Skeletal muscle satellite cell (primary cell): ENCODE measurements around the gene ANOS1.

ENCODE experiments used
- H3K27me3 ChIP-seq: 2 replicates; pipeline ENCODE4 v1.7.0; 2013; ENCODE audit warnings: low read length; ENCODE audit not compliant: control insufficient read depth, insufficient read depth
- H3K36me3 ChIP-seq: 2 replicates; pipeline ENCODE4 v1.7.0; 2013; ENCODE audit warnings: mild to moderate bottlenecking, control low read depth, low read length; ENCODE audit not compliant: insufficient read depth
- H3K4me1 ChIP-seq: 2 replicates; pipeline ENCODE4 v1.7.0; 2013; ENCODE audit warnings: low read length; ENCODE audit not compliant: control insufficient read depth, insufficient read depth
- H3K4me2 ChIP-seq: 2 replicates; pipeline ENCODE4 v1.7.0; 2013; ENCODE audit warnings: mild to moderate bottlenecking, low read length
- H3K4me3 ChIP-seq: 2 replicates; pipeline ENCODE4 v1.7.0; 2013; ENCODE audit warnings: low read length
- H3K9ac ChIP-seq: 2 replicates; pipeline ENCODE4 v1.7.0; 2013; ENCODE audit warnings: mild to moderate bottlenecking, low read depth, low read length, moderate library complexity
- H3K9me3 ChIP-seq: replicated peaks from 2 replicates; pipeline ENCODE4 v1.7.0; 2013; ENCODE audit warnings: mild to moderate bottlenecking, control low read depth, low read length

ANOS1 gene

GRCh38 chrX:8663325-8663724 lies 68.6 kb downstream of the ANOS1 start:
- Histone ChIP-seq H3K4me2 (no peak overlapping the region), H3K36me3 (no peaks in the 10 kb centered on the region), H3K27me3 (no peaks in the 10 kb centered on the region), H3K9me3 (no peaks in the 10 kb centered on the region), H3K4me3 (no peak overlapping the region), H3K9ac (no peak overlapping the region), H3K4me1 (no peaks in the 10 kb centered on the region)

DNA sequence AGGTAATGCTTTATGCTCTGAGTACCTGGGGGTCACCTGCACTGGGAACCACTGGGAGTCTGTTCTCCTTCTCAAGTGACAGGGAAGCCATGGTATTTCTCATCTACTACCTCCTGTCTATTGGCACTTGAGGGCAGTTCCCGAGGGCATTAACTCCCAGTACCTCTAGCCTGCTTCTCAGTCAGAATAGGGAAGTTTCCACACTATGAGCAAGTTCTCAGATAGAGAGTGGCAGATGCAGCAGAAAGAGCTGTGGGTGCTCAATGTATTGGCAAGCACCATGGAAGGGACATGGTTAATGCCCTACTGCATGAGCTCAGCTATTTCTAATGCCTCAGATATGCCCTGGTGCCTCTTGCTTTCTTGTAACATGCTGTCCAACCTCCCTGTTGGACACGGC lies 74.1 kb downstream of the ANOS1 start:
- no peaks in the 10 kb centered on the region for H3K36me3 ChIP-seq
- no peak overlapping the region for H3K4me3 ChIP-seq
- H3K9ac ChIP-seq = no peak overlapping the region
- no peaks in the 10 kb centered on the region for H3K9me3 ChIP-seq
- no peaks in the 10 kb centered on the region for H3K4me1 ChIP-seq
- no peaks in the 10 kb centered on the region for H3K27me3 ChIP-seq
- H3K4me2 ChIP-seq = no peak overlapping the region

GRCh38 chrX:8653956-8654355 lies 78.0 kb downstream of the ANOS1 start:
- no peaks in the 10 kb centered on the region for H3K4me1 ChIP-seq
- H3K9me3 ChIP-seq = peaks cover 3% of the 10 kb centered on the region
- H3K4me2 ChIP-seq = no peak overlapping the region
- H3K36me3 ChIP-seq = no peaks in the 10 kb centered on the region
- no peak overlapping the region for H3K9ac ChIP-seq
- H3K4me3 ChIP-seq = no peak overlapping the region
- H3K27me3 ChIP-seq = no peaks in the 10 kb centered on the region

GRCh38 chrX:8649969-8650368 lies 82.0 kb downstream of the ANOS1 start:
- Histone ChIP-seq H3K36me3 (no peaks in the 10 kb centered on the region), H3K9me3 (peaks cover 3% of the 10 kb centered on the region), H3K4me1 (no peaks in the 10 kb centered on the region), H3K4me3 (no peak overlapping the region), H3K27me3 (no peaks in the 10 kb centered on the region), H3K9ac (no peak overlapping the region), H3K4me2 (no peak overlapping the region)

DNA sequence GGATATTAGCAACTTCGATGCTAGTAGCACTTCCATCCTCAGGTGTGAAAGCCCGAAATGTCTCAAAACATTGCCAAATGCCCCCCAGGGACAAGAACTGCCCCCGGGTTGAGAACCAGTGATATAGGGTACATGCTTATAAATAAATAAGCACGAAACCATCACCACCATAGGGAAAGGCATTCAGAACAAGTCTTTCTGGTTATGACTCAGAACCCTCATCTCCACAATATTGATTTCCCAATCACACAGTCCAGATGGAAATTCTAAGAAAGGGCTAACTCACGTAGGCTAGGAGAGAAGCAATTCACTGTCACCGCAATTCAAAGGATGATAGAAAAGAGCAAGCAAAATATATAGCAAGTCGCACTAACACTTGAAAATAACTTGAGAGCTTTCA lies 84.8 kb downstream of the ANOS1 start:
- Histone ChIP-seq H3K4me1 (no peaks in the 10 kb centered on the region), H3K4me3 (no peak overlapping the region), H3K9ac (no peak overlapping the region), H3K27me3 (no peaks in the 10 kb centered on the region), H3K36me3 (no peaks in the 10 kb centered on the region), H3K9me3 (peaks cover 3% of the 10 kb centered on the region), H3K4me2 (no peak overlapping the region)

DNA sequence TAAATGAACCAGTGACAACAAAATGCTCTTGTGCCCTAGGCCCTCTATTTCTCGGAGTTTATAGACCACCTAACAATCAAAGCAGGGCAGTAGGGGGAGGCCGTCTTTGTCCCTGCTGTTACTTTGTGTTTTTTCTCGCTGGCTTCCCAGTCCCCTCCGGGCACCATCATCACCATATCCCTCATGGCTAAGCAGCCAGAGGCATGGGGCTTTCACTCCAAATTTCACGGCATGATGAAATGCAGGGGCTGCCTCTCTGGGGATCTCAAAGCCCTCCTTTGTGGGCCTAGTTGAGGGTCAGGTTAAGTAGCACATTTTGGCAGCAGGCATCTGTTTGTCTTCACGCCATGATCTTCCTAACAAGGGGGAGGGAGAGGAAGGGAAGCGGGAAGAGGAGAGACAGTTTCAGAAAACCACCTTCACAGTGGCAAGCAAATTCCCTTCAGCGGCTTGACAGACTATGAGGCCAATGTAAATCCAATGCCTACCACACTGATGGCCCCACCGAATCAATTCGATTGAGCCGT lies 91.9 kb downstream of the ANOS1 start:
- no peak overlapping the region for H3K4me2 ChIP-seq
- no peak overlapping the region for H3K4me3 ChIP-seq
- no peak overlapping the region for H3K9ac ChIP-seq
- H3K9me3 ChIP-seq = no peaks in the 10 kb centered on the region
- H3K36me3 ChIP-seq = no peaks in the 10 kb centered on the region
- no peaks in the 10 kb centered on the region for H3K4me1 ChIP-seq
- no peaks in the 10 kb centered on the region for H3K27me3 ChIP-seq

DNA sequence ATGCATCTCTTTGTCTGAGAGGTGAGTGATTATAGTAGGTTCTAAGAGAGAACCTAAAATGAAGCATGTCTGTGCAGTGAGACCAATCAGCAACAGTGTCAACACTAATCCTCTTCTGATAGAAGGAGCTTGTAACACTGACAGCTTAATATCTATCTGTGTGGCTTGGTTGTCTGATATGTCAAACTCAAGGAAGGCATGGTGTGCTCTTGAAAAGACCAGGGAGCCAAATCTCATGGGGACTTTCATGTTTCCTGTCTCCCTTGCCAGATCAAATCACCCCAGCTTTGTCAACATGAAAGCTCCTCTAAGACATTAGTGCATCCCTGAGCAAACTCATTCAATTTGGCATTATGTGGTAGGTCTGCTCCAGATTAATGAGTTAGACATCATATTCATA lies 95.4 kb downstream of the ANOS1 start:
- H3K4me1 ChIP-seq = no peaks in the 10 kb centered on the region
- H3K9me3 ChIP-seq = no peaks in the 10 kb centered on the region
- no peak overlapping the region for H3K9ac ChIP-seq
- H3K27me3 ChIP-seq = no peaks in the 10 kb centered on the region
- no peak overlapping the region for H3K4me2 ChIP-seq
- no peaks in the 10 kb centered on the region for H3K36me3 ChIP-seq
- no peak overlapping the region for H3K4me3 ChIP-seq

DNA sequence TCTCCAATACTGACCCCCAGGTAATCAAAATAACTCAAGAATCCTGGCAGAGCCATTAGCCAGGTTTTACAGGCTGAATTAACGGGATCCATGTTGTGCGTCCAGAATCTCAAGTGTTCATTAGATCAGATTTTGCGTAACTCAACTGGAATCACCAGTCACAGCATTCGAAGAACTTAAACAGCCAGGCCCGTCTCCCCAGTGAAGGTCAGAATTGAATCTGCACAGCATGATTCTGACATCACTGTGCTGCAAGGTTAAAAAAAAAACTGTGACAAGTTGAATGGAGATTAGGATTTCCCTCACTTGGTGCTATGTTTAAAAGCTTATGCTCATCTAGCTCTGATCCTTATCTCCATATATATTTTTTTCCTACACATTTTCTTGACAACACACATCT lies 96.1 kb downstream of the ANOS1 start:
- Histone ChIP-seq H3K4me1 (no peaks in the 10 kb centered on the region), H3K9ac (no peak overlapping the region), H3K4me3 (no peak overlapping the region), H3K27me3 (no peaks in the 10 kb centered on the region), H3K9me3 (no peaks in the 10 kb centered on the region), H3K36me3 (no peaks in the 10 kb centered on the region), H3K4me2 (no peak overlapping the region)

DNA sequence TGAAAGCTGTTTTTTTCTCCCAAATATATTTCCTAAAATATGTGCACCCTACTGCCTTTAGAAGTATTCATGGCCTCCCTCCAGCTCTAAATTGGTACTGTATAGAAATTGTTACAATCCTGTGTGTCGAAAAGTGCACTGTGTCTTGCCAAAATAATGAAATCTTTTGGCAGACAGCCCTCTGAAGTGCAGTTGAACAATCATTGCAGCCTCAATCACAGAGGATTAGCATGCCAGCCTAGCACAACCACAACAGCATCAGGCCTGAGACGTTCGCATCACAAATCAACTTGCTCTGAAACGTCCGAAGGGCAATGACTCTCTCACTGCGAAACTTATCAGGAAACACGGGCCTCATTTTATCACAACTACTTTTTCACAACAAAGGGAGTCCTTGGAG lies 99.0 kb downstream of the ANOS1 start:
- Histone ChIP-seq H3K27me3 (no peaks in the 10 kb centered on the region), H3K36me3 (no peaks in the 10 kb centered on the region), H3K4me1 (no peaks in the 10 kb centered on the region), H3K9me3 (no peaks in the 10 kb centered on the region), H3K4me3 (no peak overlapping the region), H3K4me2 (no peak overlapping the region), H3K9ac (no peak overlapping the region)

DNA sequence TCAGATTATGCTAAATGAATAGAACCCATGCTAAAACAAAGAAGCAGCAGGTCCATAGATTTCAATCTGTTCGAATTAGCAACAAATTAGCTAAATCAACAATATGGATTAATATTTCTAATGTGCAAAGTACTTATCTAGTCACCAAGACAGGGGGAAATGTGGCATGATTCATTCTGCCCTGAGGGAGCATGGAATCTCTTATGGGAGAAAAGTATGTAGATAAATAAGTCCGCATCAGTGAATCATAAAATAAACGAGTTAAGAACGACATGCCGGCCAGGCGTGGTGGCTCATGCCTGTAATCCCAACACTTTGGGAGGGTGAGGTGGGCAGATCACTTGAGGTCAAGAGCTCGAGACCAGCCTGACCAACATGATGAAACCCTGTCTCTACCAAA lies 102.1 kb downstream of the ANOS1 start:
- no peak overlapping the region for H3K9ac ChIP-seq
- H3K4me2 ChIP-seq = no peak overlapping the region
- H3K4me1 ChIP-seq = no peaks in the 10 kb centered on the region
- H3K9me3 ChIP-seq = no peaks in the 10 kb centered on the region
- no peaks in the 10 kb centered on the region for H3K36me3 ChIP-seq
- H3K27me3 ChIP-seq = no peaks in the 10 kb centered on the region
- H3K4me3 ChIP-seq = no peak overlapping the region

DNA sequence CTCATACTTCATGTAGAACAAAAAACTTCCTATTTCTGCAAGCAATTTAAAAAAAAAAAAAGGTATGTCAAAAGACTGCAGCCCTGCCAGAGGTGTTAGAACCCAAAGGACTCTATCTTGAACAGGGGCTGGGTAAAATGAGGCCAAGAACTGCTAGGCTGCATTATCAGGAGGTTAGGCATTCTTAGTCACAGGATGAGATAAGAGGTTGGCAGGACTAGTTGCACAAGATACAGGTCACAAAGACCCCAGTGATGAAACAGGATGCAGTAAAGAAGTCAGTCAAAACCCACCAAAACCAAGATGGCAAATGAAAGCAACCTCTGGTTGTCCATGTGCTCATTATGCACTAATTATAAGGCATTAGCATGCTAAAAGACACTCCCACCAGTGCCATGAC lies 104.1 kb downstream of the ANOS1 start:
- H3K9me3 ChIP-seq = no peaks in the 10 kb centered on the region
- no peaks in the 10 kb centered on the region for H3K27me3 ChIP-seq
- H3K36me3 ChIP-seq = no peaks in the 10 kb centered on the region
- H3K4me2 ChIP-seq = no peak overlapping the region
- no peak overlapping the region for H3K9ac ChIP-seq
- H3K4me1 ChIP-seq = no peaks in the 10 kb centered on the region
- H3K4me3 ChIP-seq = no peak overlapping the region

DNA sequence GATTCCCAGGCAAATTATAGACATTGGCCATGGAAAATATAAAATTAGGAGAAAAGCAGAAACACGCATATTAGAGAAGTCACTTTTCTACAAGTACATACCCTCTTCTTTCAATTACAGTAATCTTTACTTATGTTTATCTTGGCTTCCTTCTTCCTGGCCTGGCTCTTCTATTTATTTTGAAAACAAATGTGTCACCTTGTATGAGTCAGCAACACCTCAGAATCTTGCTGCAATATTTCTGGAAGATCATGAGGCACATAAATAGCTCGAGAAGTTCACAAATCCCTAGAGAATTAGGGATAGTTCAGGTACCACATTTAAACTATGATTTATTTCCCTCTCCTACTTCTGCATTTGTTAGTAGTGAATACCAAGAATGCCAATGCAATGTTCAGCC lies 124.6 kb downstream of the ANOS1 start:
- Histone ChIP-seq H3K9ac (no peak overlapping the region), H3K4me2 (no peak overlapping the region), H3K4me3 (no peak overlapping the region), H3K36me3 (no peaks in the 10 kb centered on the region), H3K4me1 (no peaks in the 10 kb centered on the region), H3K9me3 (peaks cover 3% of the 10 kb centered on the region), H3K27me3 (no peaks in the 10 kb centered on the region)
